RPMI8226 (cell line): ENCODE results near the gene RAPGEF5.

ENCODE experiments used
- DNase-seq: peaks from one replicate; pipeline ENCODE4 v3.0.0-alpha.2; 2015

RAPGEF5 gene

DNA sequence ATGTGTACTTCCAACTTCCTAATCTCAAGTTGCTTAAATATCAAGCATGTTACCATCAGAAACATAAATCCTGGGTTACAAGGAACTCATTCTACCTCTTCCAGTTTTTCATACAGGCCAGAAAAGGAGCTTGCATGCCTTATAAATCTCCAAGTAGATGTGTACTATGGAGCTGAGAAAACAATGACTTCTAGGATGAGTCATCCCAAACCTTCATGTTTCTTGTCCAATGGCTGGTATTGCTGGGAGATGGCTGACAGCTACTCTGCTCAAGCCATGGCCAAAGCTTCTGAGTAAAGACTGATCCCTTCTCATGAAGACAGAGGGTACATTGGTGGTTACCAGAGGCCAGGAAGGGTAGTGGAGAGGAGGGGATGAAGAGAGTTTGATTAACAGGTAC is 8.6 kb downstream of the RAPGEF5 start:
- DNase-seq = no peak

- no peak for DNase-seq
Measured at GRCh38 chr7:22346383-22347107, 10.4 kb downstream of the RAPGEF5 start.

- no peak for DNase-seq
Measured at GRCh38 chr7:22344655-22345054, 12.3 kb downstream of the RAPGEF5 start.

GRCh38 chr7:22343612-22344011 is 13.3 kb downstream of the RAPGEF5 start:
- no peak for DNase-seq

DNA sequence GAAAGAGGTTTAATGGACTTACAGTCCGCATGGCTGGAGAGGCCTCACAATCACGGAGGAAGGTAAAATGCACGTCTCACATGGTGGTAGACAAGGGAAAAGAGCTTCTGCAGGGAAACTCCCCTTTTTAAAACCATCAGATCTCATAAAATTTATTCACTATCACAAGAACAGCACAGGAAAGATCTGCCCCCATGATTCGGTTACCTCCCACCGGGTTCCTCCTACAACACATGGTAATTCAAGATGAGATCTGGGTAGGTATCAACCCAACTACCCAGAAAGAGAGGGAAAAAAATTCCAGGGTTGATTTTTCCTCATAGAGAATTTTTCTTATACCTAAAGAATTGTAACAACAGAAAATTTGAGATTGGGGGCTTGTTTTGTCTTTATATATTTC is 13.9 kb downstream of the RAPGEF5 start:
- DNase-seq = no peak

- DNase-seq = no peak
Measured at GRCh38 chr7:22339725-22340390, 17.1 kb downstream of the RAPGEF5 start.

GRCh38 chr7:22338877-22339276 is 18.1 kb downstream of the RAPGEF5 start:
- DNase-seq = no peak

GRCh38 chr7:22338411-22338810 is 18.5 kb downstream of the RAPGEF5 start:
- no peak for DNase-seq

DNA sequence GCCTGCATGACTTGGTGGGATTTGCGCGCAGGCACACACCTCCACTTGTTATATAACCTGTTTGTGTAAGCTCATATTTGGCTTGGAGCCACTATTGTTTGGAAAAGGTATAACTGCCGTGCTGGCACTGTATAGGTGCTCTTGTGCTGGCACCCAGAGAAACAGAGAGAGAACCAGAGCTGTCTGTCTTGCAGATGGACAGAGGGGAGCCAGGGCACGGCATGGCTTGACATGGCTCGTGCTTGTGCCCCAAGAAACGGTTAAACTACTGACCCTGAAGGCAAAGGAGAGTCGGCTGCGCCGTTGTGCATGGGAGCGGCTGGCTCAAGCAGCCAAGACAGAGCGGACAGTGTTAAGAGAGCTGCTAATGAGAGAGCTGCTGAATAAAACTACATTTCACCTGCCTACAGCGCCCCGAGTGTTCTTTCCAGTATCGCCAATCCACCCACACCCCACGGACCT is 23.2 kb downstream of the RAPGEF5 start:
- DNase-seq = no peak

- DNase-seq = no peak
Measured at GRCh38 chr7:22332461-22332870, 24.5 kb downstream of the RAPGEF5 start.

- DNase-seq = no peak
Measured at GRCh38 chr7:22331704-22332103, 25.2 kb downstream of the RAPGEF5 start.

- DNase-seq = no peak
Measured at GRCh38 chr7:22330903-22331302, 26.1 kb downstream of the RAPGEF5 start.

DNA sequence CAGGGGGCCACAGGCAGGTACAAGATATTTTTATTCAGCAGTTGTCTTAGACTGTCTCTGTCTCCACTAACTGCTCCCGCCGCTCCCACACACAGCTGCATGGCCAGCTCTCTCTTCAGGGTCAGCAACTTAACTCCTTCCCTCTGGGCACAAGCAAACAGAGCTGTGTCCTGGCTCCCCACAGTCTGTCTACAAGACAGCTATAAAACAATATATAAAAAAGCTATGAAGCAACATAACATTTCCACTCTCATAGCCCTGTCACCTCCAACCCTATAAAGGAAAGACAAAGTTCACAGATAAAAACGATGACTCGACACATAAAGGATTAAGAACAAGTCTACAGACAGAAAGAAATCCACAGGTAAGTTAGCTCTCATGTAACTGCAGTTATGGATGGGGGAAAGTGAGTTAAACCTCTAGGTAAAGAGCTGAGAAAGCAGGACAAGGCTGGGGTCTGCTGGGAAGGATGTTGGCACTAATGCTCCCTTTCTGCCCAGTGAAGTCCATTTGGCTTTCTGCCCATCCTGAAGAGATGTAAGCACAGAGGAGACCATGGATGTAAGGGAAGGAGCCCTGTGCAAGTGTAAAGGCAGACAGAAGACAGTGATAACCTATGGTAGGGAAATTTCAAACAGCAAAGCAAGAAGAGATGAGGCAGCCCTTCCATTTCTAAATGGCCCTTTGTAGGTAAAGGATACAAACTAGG is 27.0 kb downstream of the RAPGEF5 start:
- no peak for DNase-seq

GRCh38 chr7:22326181-22326580 is 30.8 kb downstream of the RAPGEF5 start:
- no peak for DNase-seq

DNA sequence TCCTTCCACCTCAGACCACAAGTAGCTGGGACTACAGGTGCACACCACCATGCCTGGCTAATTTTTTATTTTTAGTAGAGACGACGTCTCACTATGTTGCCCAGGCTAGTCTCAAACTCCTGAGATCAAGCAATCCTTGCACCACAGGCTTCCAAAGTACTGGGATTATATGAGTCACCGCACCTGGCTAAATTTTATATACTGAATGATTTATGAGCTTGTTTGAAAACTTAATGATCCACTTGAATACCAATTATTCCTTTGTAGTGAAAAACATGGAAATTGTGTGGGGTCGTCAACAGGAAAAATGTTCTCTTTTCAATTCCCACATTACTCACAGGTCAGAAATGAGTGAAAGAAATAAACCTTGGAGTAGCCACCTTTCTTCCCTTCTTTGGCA is 31.3 kb downstream of the RAPGEF5 start:
- DNase-seq = no peak

- no peak for DNase-seq
Measured at GRCh38 chr7:22323714-22324113, 33.2 kb downstream of the RAPGEF5 start.

- DNase-seq = no peak
Measured at GRCh38 chr7:22320416-22320815, 36.5 kb downstream of the RAPGEF5 start.

- DNase-seq = no peak
Measured at GRCh38 chr7:22319424-22320403, 37.2 kb downstream of the RAPGEF5 start.

DNA sequence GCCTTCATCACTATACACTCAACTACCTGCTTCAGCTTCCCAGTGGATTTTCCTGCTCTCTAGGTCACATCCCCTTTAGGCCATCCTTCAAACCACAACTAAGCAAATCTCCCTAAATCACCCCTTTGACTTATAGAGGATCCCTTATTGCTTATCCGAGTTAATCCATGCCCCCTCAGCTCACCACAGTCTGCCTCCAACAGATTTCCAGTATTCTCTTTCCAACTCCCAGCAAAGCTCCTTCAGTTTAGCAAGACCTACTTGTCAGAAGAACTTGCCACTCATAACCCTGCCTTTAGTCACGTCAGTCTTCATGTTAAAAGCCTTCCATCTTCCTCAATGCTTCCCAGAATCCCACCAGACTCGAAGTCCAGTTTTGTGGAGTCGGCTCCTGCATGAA is 38.6 kb downstream of the RAPGEF5 start:
- no peak for DNase-seq

DNA sequence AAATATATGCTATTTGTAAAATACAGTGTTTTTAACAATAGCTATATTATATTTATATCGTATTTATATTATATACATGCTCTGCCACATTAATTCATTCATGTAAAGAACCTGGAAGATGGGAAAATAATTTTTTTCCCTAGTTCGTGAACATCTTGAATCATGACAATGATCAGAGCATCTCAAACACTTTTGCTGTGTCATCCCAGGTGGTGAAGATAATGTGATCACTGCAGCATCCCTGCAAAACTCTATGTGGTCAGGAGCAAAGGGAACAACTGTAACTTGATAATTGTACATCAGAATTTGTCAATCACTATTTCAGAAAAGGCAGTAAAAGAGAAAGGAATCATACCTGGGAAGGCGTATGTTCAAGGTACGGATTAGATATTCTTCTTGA is 39.3 kb downstream of the RAPGEF5 start:
- DNase-seq = no peak

DNA sequence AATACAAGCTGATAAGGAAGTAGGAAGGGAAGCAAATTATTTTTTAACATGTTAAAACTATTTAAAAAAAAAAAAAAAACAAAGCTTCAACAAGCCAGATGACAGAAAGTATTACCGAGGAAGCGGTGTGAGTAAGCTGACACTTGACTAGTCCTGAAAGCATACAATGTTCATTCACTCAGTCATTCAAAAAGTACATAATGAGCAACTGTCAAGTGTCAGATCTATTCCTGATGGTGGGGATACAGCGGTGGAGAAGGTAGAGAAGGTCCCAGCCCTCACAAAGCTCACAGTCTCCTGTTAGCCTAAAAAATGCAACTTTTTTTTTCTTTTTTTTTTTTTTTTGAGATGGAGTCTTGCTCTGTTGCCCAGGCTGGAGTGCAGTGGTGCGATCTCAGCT is 40.0 kb downstream of the RAPGEF5 start:
- DNase-seq = no peak

- DNase-seq = no peak
Measured at GRCh38 chr7:22307816-22308215, 49.1 kb downstream of the RAPGEF5 start.

DNA sequence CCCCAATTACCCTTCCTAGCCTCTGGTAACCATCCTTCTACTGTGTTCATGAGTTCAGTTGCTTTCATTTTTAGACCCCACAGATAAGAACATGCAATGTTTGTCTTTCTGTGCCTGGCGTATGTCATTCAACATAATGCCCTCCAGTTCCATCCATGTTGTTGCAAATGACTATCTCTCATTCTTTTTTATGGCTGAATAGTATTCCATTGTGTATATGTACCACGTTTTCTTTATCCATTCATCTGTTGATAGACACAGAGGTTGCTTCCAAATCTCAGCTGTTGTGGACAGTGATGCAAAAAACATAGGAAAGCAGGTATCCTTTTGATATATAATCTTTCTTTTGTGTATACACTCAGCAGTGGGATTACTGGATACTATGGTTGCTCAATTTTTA is 51.2 kb downstream of the RAPGEF5 start:
- no peak for DNase-seq
